Dermis microvascular lymphatic vessel endothelial cell (primary cell): ENCODE data around the gene AARSD1. TPM values are rescaled to one million over a fixed set of nuclear protein-coding genes. Genes with fewer than 3 reads are reported as not detected.
"Not testable (repeated sequence)": the region's sequence is repeated elsewhere in the genome, so short reads cannot be mapped to it uniquely, and the experiment has no call there.

ENCODE experiments used
- DNase-seq, 2 donors: peaks; one replicate each; pipeline versions ENCODE4 v3.0.0 to v3.0.0-alpha.2; 2010; ENCODE audit warnings: low read depth in 2 of 2
- total RNA-seq: library from RNA; depleted of rRNA; stranded (reverse); fragments of >200 nt; gene quantifications from 2 replicates; pipeline ENCODE4 v1.2.1, GENCODE V29; 2014

AARSD1 gene
- total RNA-seq, 1 donor from 2014 or later, result 13.1 TPM

- DNase-seq, result peak in 1 of 2 donors; percentile 66
These were observed 16.6 kb upstream of the AARSD1 start for GRCh38 chr17:42980766-42981397.

- peak; percentile 60 to 84 for DNase-seq
These were observed 16.1 kb upstream of the AARSD1 start, which contains the start of gene RUNDC1 for GRCh38 chr17:42980274-42980765. Gene RUNDC1 (plus strand): TSS chr17:42980565. CDS start chr17:42980577, 12 bp downstream.

GRCh38 chr17:42979511-42980273, 15.4 kb upstream of the AARSD1 start, which contains the start of gene PTGES3L:
Gene PTGES3L (minus strand): TSS chr17:42980080. CDS start chr17:42980053, 27 bp downstream.
- peak in 1 of 2 donors; percentile 45 for DNase-seq

- not testable (repeated sequence) for DNase-seq
These were observed 11.4 kb upstream of the AARSD1 start for GRCh38 chr17:42975701-42976100.

GRCh38 chr17:42975265-42975664, 11.0 kb upstream of the AARSD1 start:
- DNase-seq, result no peak

- DNase-seq, result not testable (repeated sequence)
These were observed 9.1 kb upstream of the AARSD1 start for GRCh38 chr17:42973323-42973722.

- no peak for DNase-seq
These were observed 7.3 kb upstream of the AARSD1 start for GRCh38 chr17:42971589-42971988.

GRCh38 chr17:42969001-42969581, 4.8 kb upstream of the AARSD1 start:
- DNase-seq, result peak in 1 of 2 donors; percentile 9

- DNase-seq, result no peak
These were observed 3.7 kb upstream of the AARSD1 start for GRCh38 chr17:42967925-42968324.

- peak in 1 of 2 donors; percentile 29 for DNase-seq
These were observed 10.6 kb downstream of the AARSD1 start for GRCh38 chr17:42953669-42954068.

GRCh38 chr17:42950044-42950783, 14.0 kb downstream of the AARSD1 start:
- DNase-seq, result no peak

GRCh38 chr17:42946812-42947211, 17.4 kb downstream of the AARSD1 start:
- no peak for DNase-seq

- peak in 1 of 2 donors; percentile 20 for DNase-seq
These were observed 20.0 kb downstream of the AARSD1 start for GRCh38 chr17:42944211-42944610.

- DNase-seq, result peak; percentile 39 to 67
These were observed 26.3 kb downstream of the AARSD1 start for GRCh38 chr17:42937712-42938596.

- no peak for DNase-seq
These were observed 34.8 kb downstream of the AARSD1 start for GRCh38 chr17:42929497-42929844.

GRCh38 chr17:42928714-42929496, 35.3 kb downstream of the AARSD1 start:
- peak; percentile 72 to 86 for DNase-seq

GRCh38 chr17:42924891-42925290, 39.4 kb downstream of the AARSD1 start:
- DNase-seq, result peak in 1 of 2 donors; percentile 18

GRCh38 chr17:42923472-42923871, 40.8 kb downstream of the AARSD1 start:
- not testable (repeated sequence) for DNase-seq

GRCh38 chr17:42922294-42922693, 42.0 kb downstream of the AARSD1 start:
- no peak for DNase-seq

GRCh38 chr17:42920922-42921321, 43.3 kb downstream of the AARSD1 start:
- peak; percentile 21 to 88 for DNase-seq
